ENCODE measurements around the gene TOM1L2.

The TOM1L2 gene

DNA sequence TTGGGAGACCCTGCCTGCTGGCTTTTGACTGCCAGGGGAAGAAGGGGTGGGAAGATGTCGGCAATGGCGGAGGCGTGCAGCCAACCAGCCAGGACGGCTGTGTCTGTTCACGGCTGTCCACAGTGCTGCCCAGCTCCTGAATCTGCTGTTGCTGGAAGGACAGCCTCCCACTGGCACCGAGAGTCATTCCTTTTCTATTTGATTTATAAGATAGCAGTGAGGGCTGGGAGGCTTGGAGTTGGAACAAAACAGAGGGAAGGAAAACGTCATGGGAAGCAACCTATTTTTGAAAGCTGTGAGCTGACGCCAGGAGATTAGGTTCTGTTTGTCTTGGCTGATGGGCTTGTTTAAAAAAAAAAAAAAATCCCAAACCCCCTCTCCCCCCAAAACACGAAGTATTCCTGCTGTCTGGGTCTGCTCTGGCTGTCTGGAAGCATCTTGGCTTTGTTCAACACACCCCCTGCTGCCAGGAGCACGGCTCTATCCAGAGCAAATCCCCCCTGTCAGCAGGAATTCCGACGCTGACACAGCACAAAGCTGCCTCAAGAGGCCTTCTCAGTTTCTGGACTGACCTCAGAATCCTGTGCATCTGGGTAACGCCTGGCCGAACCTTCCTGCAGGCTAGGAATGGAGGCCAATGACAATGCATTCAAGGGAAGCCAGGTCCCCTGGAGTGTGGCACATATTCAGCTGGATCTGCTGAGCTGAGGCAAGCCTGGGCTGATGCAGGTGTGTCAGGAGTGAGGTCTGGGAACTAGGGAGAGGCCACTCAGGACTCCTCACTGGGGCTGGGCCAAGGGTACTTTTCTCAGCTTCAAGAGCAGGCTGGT, 94.5 kb downstream of the TOM1L2 start:
- no peak for TF ChIP-seq CTCF (IDR thresholded peaks at IDR 0.05; ENCODE audit: low read depth, low read length)
- peak; percentile 39 for DNase-seq (ENCODE audit: extremely low read depth, low read depth)

- no peak for TF ChIP-seq CTCF (IDR thresholded peaks at IDR 0.05; ENCODE audit: low read depth, low read length)
- no peak for DNase-seq (ENCODE audit: extremely low read depth, low read depth)
Observed at GRCh38 chr17:17876959-17877528, 95.2 kb downstream of the TOM1L2 start.

- no peak for TF ChIP-seq CTCF (IDR thresholded peaks at IDR 0.05; ENCODE audit: low read depth, low read length)
- no peak for DNase-seq (ENCODE audit: extremely low read depth, low read depth)
Observed at GRCh38 chr17:17874478-17874877, 97.7 kb downstream of the TOM1L2 start.

- no peak for TF ChIP-seq CTCF (IDR thresholded peaks at IDR 0.05; ENCODE audit: low read depth, low read length)
Observed at GRCh38 chr17:17873450-17873991, 98.7 kb downstream of the TOM1L2 start.

GRCh38 chr17:17872547-17873345, 99.5 kb downstream of the TOM1L2 start:
- no peak for TF ChIP-seq CTCF (IDR thresholded peaks at IDR 0.05; ENCODE audit: low read depth, low read length)
- no peak for DNase-seq (ENCODE audit: extremely low read depth, low read depth)

More at GRCh38 chr17:17873450-17873991, 98.7 kb downstream of the TOM1L2 start:
- no peak for DNase-seq (ENCODE audit: extremely low read depth, low read depth)

GRCh38 chr17:17871913-17872312, 100.3 kb downstream of the TOM1L2 start:
- no peak for TF ChIP-seq CTCF (IDR thresholded peaks at IDR 0.05; ENCODE audit: low read depth, low read length)
- no peak for DNase-seq (ENCODE audit: extremely low read depth, low read depth)
